Left hindlimb (tissue), 1 donor: ENCODE data around the gene SNRNP70.
"Not testable (repeated sequence)": the region's sequence is repeated elsewhere in the genome, so short reads cannot be mapped to it uniquely, and the experiment has no call there.

Source experiments
- DNase-seq: peaks from one replicate; pipeline ENCODE4 v3.0.0-alpha.2; 2018

Gene SNRNP70

DNA sequence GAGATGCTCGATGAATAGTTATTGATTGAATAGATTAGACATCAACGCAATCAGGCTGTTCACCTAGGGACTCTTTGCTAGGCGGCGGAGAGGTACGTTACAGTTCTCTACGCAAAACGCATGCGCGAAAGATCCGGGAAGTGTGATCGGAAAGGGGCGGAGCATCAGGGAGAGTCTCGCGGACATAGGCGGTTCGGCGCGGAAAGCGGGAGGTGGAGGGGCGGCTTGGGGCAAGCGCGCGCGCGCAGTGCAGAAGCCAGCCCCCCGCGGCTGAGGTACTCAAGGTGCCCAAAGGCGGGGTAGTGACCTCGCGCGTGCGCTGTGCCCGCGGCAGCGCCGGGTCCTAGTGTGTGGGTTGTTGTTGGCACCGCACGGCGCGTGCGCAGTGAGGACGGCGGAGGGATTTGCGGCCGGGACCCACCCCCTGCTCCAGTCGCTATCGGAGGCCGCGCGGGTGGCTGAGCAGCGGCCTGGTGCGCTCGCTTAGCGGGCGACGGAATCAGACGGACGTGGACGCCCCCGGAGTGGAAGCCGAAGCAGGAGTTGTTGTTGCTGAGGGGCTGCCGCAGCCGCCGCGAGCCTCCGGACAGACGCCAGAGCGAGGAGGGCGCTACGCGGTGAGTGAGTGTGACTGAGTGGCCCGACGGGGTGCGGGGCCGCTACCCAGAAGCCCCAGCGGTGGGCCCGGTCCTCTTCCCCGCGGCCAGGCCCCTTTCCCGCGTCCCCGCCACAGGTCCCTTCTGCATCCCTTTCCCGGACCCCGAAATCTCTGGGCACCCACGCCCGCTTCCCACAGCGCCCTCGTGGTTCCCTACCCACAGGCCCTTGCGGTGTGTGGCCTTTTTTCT is at the start of gene SNRNP70:
TSS of gene SNRNP70 (plus strand) at position 432 of the 848 bp plus-strand sequence. CDS start 964 bp downstream, outside the sequence.
- DNase-seq: peak; percentile 99

GRCh38 chr19:49036815-49037214 is 48.4 kb upstream of the SNRNP70 start, which contains the start of gene CGB1:
CGB1 (minus strand) TSS chr19:49036895; CDS start chr19:49036711, 184 bp downstream.
- DNase-seq: not testable (repeated sequence)

GRCh38 chr19:49038111-49038510 is 47.1 kb upstream of the SNRNP70 start:
- not testable (repeated sequence) for DNase-seq

DNA sequence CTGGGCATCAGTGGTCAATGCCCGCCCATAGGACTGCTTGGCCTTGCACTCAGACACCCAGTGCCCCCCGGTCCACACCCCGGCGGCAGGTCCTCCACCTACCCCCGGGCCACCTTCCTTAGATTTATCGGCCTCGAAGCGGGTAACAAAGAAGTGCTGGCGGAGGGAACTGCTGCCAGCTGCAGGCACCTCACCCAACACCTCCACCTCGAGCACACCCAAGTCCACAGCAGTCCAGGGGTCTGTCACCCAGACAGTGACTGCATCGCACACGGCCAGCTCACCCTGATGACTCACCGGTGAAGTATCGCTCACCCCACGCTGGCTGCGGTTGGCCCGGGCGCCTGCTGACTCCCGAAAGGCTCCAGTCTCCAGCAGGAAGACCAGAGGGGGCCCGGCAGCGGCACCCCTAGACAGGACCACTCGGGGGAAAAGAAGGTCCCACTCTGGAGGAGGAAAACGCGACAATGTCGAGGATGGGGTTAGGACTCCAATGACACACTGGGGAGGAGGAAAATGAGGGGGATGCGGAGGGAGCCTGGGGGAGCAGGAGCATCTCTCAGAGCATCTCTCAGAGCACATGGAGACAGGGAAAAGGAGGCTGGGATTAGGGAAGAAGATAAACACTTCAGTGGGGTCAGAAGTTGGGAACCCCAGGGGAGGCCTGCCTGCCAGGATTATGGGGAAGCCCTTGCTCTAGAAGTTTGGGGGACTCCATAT is 46.5 kb upstream of the SNRNP70 start:
- DNase-seq: not testable (repeated sequence)

- DNase-seq: not testable (repeated sequence)
Observed at GRCh38 chr19:49039736-49040135, 45.5 kb upstream of the SNRNP70 start.

- no peak for DNase-seq
Observed at GRCh38 chr19:49042177-49042576, 43.1 kb upstream of the SNRNP70 start.

- not testable (repeated sequence) for DNase-seq
Observed at GRCh38 chr19:49042666-49043065, 42.6 kb upstream of the SNRNP70 start.

GRCh38 chr19:49043548-49043947 is 41.7 kb upstream of the SNRNP70 start, which contains the start of gene CGB5:
CGB5 (plus strand) TSS chr19:49043848; CDS start chr19:49044210, 362 bp downstream.
- DNase-seq: not testable (repeated sequence)

- not testable (repeated sequence) for DNase-seq
Observed at GRCh38 chr19:49049011-49049410, 36.2 kb upstream of the SNRNP70 start, which contains the start of gene CGB8. CGB8 (minus strand) TSS chr19:49049111; CDS start chr19:49048739, 372 bp downstream.

GRCh38 chr19:49049834-49050233 is 35.4 kb upstream of the SNRNP70 start:
- DNase-seq: not testable (repeated sequence)

GRCh38 chr19:49050376-49051033 is 34.7 kb upstream of the SNRNP70 start:
- not testable (repeated sequence) for DNase-seq

DNA sequence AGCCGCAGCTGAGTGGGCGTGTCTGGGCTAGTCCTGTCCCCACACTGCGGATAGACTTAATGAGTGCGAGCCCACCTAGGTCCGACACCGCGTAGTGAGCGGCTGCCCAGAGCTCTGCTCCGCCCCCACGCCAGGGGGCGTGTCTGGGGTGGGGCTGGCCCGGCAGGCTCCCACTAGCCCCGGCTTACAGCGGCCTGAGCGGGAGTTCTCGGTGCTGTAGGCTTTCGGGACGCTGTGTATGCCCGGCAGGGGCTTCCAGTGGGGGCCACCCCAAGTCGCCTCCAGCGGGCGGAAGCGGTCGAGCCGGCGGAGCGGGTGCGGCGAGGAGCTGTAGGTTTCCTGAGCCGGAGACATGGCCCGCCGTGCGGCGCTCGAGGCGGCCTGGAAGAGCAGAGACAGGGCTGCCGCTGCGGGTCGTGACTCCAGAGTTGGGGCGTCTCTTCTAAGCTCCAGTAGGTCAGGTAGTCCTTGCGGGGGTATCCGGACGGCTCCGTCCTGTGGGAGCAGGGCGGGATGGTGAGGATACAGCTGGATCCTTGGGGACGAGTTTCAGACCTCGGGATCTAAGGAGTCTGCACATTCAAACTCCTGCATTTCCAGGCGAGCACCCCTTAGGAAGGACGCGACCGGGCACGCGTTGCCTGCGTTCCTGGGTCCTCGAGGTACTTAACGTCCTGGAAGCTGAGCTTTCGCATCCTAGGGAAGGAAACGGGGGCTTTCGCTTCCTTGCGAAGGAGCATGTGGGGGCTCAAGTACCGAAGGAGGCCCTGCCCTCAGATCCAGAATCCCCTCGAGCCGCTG is 28.9 kb upstream of the SNRNP70 start:
- DNase-seq: peak; percentile 59

- not testable (repeated sequence) for DNase-seq
Observed at GRCh38 chr19:49056902-49057596, 28.2 kb upstream of the SNRNP70 start.

DNA sequence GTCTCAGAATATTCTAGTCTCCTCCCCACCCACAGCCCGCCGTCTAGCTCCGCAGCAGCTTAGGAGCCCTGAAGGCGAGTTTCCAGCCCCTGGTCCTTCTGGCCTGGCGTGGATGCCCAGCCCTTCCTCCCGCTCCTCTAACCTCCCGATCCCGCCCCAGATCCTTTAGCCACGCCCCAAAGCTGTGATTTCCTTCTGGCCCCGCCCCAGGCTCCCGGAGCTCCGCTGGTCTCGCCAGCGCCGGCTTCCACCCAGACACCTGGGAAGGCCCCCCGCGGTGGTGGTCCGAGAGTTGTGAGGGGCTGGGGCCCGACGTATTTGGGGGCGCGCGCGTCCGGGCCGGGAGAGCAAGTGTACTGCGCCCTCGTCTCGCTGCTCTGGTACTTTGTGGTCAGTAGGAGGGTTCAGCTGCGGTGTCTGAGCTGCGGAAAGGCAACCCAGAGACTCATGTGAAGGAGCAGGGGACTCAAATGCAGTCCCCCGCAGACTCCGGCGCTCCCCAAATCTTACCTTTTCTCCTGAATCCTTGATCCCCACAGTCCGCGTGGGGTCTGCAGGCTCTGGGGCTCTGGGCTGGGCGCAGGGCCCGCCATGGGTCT is 27.5 kb upstream of the SNRNP70 start, which contains the start of gene CGB7:
TSS of gene CGB7 (minus strand) at position 114 of the 599 bp plus-strand sequence. CDS start 2,374 bp downstream, outside the sequence.
- DNase-seq: no peak

DNA sequence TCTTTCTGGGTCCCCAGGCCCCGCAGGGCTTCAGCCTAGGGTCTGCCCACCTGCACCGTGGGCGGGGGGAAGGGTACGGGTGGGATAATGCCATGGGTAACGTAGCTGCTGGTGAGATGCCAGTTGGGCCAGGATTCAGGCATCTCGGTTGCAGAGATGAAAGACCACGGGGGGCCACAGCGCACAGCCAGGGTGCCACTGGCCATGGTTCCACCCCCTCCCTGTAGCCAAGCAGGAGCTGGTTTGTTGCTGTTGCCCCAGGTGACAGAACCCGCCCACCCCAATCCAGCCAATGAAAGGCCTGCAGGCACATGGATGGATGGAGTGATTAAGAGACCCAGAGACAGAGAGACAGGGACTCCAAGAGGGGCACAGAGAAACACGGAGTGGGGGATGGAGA is 26.7 kb upstream of the SNRNP70 start:
- no peak for DNase-seq

- DNase-seq: no peak
Observed at GRCh38 chr19:49059053-49059452, 26.2 kb upstream of the SNRNP70 start.

DNA sequence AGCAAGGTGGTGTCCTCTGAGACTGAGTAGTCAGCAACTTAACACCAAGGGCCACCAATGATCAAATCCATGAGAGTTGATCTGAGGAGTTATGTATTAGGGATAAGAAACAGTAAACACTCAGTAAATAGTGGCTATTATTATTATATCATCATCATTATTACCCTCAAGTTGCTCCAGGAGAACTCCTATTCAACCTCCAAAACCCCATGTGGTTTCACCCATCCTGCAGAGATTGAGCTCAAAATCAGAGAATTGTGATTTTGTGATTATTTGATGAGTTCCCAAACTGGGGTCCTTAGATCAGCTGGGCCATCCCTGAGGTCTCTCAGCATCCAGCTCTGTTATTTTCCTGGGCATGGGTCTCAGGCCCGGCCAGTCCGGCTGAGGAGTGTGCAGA is 24.3 kb upstream of the SNRNP70 start:
- no peak for DNase-seq

GRCh38 chr19:49061445-49061844 is 23.8 kb upstream of the SNRNP70 start:
- no peak for DNase-seq

DNA sequence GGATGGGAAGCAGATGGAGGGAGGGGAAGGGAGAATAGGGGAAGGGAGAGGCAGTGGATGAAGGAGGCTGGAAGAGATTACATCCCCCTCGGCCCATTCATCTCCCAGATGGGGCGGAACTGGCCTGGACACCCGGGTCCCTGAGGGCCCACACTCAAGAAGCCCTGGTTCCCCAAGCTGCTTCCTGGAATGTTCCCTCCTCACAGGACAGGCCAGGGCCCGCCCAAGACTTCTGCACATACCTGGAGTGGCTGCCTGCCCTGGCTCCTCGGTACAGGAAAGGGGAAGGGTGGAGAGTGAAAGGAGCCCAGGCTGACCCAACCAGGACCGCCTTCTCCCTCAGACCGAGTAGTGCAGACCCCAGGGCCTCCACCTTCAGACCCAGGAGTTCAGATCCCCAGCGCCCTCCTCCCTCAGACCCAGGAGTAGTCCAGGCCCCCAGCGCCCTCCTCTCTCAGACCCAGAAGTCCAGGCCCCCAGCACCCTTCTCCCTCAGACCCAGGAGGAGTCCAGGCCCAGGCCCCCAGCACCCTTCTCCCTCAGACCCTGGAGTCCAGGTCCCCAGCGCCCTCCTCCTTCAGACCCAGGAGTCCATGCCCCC is 21.1 kb upstream of the SNRNP70 start:
- DNase-seq: no peak
